ENCODE data around the gene SUSD3.

DNA sequence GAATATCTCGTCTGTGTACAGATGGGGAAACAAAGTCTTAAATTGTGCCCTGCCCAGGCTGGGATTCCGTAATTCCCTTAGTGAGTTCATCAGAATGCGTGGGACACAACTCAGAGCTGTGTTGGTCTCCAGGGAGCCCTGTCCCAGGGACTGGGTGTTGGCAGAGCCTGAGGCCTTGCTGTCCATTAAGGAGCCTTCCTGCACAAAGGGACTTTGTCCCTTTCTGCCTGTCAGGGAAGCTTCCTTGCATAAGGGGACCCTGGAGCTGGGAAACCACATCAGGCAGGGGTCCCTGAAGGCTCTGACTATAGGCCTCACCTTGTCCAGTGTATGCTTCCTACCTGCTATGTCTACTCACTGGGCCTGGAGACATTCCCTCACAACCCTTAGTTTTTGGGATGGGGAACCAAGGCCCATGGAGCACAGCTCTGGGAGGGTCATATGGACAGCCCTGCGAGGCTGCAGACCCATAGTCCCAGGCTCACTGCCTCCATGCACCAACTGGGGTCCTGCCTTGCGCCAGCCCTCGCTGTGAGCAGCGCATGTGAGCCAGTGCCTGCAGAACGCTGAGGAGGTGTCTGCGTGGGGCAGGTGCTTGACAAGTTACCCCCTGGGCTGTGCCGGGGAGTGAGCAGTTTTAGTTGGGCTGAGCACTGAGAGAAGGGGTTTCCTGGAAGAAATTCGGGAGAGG lies 39.2 kb downstream of the SUSD3 start:
- TF ChIP-seq, protein P1, sequence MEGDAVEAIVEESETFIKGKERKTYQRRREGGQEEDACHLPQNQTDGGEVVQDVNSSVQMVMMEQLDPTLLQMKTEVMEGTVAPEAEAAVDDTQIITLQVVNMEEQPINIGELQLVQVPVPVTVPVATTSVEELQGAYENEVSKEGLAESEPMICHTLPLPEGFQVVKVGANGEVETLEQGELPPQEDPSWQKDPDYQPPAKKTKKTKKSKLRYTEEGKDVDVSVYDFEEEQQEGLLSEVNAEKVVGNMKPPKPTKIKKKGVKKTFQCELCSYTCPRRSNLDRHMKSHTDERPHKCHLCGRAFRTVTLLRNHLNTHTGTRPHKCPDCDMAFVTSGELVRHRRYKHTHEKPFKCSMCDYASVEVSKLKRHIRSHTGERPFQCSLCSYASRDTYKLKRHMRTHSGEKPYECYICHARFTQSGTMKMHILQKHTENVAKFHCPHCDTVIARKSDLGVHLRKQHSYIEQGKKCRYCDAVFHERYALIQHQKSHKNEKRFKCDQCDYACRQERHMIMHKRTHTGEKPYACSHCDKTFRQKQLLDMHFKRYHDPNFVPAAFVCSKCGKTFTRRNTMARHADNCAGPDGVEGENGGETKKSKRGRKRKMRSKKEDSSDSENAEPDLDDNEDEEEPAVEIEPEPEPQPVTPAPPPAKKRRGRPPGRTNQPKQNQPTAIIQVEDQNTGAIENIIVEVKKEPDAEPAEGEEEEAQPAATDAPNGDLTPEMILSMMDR (IDR thresholded peaks at IDR 0.05): no peak
- TF ChIP-seq POLR2A (IDR thresholded peaks at IDR 0.05) (no peak), POLR2AphosphoS5 (IDR thresholded peaks at IDR 0.05) (no peak)
